ENCODE measurements around the gene ESPN.

Gene ESPN

GRCh38 chr1:6504887-6505286, 80.3 kb downstream of the ESPN start:
- Histone ChIP-seq H3K27me3 (ENCODE audit: insufficient read depth, low read depth, severe bottlenecking) (no peaks in the 10 kb centered on the region), H3K4me3 (ENCODE audit: low read depth, low read length) (no peak overlapping the region), H3K36me3 (no peaks in the 10 kb centered on the region), H3K9me3 (ENCODE audit: severe bottlenecking) (no peaks in the 10 kb centered on the region), H3K27ac (no peak overlapping the region)
- DNase-seq = no peak
- TF ChIP-seq CTCF (IDR thresholded peaks at IDR 0.05; ENCODE audit: low read depth, low read length) = no peak

- no peak for DNase-seq
- no peak for TF ChIP-seq CTCF (IDR thresholded peaks at IDR 0.05; ENCODE audit: low read depth, low read length)
- H3K4me3 ChIP-seq (ENCODE audit: low read depth, low read length) = no peak overlapping the region
- no peak overlapping the region for H3K27ac ChIP-seq
- no peaks in the 10 kb centered on the region for H3K36me3 ChIP-seq
- no peaks in the 10 kb centered on the region for H3K9me3 ChIP-seq (ENCODE audit: severe bottlenecking)
- H3K27me3 ChIP-seq (ENCODE audit: insufficient read depth, low read depth, severe bottlenecking) = no peaks in the 10 kb centered on the region
Observed at GRCh38 chr1:6505367-6506209, 81.0 kb downstream of the ESPN start.

- no peaks in the 10 kb centered on the region for H3K36me3 ChIP-seq
- no peak overlapping the region for H3K27ac ChIP-seq
- peak; percentile 9 for DNase-seq
- no peaks in the 10 kb centered on the region for H3K27me3 ChIP-seq (ENCODE audit: insufficient read depth, low read depth, severe bottlenecking)
- no peaks in the 10 kb centered on the region for H3K9me3 ChIP-seq (ENCODE audit: severe bottlenecking)
- no peak for TF ChIP-seq CTCF (IDR thresholded peaks at IDR 0.05; ENCODE audit: low read depth, low read length)
- no peak overlapping the region for H3K4me3 ChIP-seq (ENCODE audit: low read depth, low read length)
Observed at GRCh38 chr1:6506210-6507036, 81.8 kb downstream of the ESPN start.

GRCh38 chr1:6507037-6507428, 82.5 kb downstream of the ESPN start:
- TF ChIP-seq CTCF (IDR thresholded peaks at IDR 0.05; ENCODE audit: low read depth, low read length) = no peak
- no peak for DNase-seq
- Histone ChIP-seq H3K36me3 (no peaks in the 10 kb centered on the region), H3K9me3 (ENCODE audit: severe bottlenecking) (no peaks in the 10 kb centered on the region), H3K27ac (no peak overlapping the region), H3K4me3 (ENCODE audit: low read depth, low read length) (no peak overlapping the region), H3K27me3 (ENCODE audit: insufficient read depth, low read depth, severe bottlenecking) (no peaks in the 10 kb centered on the region)

GRCh38 chr1:6507461-6507911, 82.9 kb downstream of the ESPN start:
- Histone ChIP-seq H3K36me3 (no peaks in the 10 kb centered on the region), H3K27ac (no peak overlapping the region), H3K4me3 (ENCODE audit: low read depth, low read length) (no peak overlapping the region), H3K27me3 (ENCODE audit: insufficient read depth, low read depth, severe bottlenecking) (no peaks in the 10 kb centered on the region), H3K9me3 (ENCODE audit: severe bottlenecking) (no peaks in the 10 kb centered on the region)
- no peak for TF ChIP-seq CTCF (IDR thresholded peaks at IDR 0.05; ENCODE audit: low read depth, low read length)
- no peak for DNase-seq
